Hippocampal formation (tissue), 2 donors: ENCODE measurements around the gene SOX6.

ENCODE experiments used
- DNase-seq, 2 donors: peaks; one replicate each; lab custom pipeline; 2025; lab: John Stamatoyannopoulos, UW

Gene SOX6

DNA sequence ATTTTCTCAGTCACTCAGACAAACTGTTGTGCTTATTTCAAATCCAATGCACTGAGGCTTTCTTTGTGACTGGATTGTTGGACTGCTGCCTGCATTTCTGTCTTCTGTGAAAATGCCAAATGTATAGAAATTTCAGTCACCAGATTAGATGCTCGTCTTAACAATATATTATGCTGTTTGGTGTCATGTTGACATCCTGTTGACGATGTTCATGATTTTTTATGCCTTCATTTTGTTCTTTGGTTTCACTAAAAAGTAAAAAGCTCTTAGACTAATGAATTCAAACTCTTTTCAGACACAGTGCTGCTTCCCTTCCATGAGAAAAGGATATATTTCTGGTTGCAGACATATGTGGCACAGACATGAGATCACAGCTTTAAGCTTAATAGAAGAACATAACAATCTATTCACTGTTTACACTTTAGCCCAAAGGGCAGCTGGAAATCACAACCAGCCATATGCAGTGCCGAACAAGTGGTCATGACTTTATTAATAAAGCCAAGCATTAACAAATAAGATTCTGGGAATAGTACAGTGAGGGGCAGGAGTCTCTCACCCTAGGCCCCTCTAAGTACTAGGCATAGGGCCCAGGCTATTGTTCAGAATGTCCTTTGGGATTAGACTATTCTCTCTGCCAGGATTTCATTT lies 9.4 kb upstream of the SOX6 start:
- DNase-seq, result no peak

DNA sequence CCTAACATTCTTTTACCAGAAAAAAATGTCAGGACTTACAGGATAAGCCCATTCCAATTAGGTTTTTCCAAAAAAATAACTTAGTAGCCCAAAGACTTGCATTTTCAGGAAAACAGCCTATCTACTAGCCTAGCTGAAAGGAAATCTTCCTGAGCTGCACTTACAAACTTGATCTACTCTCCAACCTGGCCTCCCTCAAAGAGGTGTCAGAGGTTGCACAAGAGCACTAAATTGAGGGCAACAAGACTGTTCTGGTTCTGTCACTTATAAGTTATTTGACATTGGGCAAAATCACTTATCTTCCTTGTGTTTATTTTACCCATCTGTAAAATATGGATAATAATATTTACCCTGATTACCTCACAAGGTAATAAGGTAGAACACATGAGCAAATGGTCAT lies 7.9 kb upstream of the SOX6 start:
- no peak for DNase-seq

DNA sequence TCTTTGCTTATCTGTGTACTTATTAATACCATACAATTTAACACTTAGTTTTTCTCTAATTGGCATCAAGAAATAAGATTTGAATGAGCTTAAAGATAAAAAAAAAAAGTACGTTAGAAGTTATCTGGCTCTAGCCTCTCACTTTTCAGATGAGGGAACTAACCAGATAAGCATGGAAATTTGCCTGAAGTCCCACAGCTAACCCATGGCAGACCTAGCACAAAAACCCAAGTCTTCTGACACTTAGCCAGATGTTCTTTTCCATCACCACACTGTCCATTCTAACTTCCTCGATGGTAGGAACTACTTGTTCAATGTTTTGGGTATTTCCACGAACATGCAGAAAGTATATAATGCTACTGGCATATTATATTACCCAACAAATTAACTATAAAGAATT lies 7.4 kb upstream of the SOX6 start:
- DNase-seq, result no peak

DNA sequence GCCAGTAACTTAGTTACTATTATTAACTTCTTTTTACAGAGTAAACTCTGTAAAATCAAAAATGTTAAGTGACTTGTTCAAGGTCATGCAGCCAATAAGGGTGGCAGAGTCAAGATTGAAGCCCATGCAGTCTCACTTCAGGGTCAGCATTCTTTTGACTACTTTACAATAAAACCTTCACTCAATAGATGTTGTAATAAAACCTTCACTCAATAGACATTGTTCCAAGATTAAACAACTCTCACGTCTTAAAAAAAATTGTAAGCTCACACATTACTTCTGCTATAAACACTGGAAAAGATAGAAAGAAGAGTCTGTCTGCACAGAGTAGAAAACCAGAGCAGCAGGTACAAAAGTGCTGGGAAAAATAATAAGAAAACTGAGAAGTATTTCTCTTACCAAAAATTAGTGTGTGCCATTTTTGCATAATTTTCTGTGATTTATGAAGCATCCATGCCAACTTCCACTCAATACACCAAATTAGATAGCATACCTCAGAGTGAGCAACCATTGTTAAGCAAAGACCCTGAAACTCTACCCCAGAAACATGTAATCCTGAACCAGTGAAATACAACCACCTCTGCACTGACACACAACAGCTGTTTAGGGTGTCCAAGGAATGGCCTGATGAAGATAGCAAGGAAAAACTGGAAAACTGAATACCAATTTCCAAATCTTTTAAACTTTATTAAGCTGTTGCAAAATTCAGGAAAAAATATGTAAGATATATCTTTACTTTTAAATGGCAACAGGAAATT lies 4.9 kb upstream of the SOX6 start:
- DNase-seq, result no peak

DNA sequence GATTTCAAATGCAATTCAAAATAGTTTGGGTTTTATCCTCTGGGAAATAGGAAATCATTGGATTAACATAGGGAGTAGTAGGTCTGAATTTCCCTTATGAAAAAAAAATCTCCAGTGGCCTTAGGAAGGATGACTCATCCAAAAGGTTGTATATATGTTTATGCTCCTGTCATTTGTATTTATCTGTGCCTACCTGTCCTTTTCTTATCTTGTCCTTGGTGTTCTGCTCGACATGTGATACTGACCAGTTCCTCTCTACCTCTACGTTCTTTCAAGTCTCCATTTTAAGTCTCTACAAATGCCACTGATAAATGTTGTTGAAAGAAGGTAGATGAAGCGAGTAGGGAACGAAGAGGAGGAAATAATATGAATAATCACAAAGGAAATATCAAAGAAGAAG lies 3.0 kb upstream of the SOX6 start:
- DNase-seq, result no peak

DNA sequence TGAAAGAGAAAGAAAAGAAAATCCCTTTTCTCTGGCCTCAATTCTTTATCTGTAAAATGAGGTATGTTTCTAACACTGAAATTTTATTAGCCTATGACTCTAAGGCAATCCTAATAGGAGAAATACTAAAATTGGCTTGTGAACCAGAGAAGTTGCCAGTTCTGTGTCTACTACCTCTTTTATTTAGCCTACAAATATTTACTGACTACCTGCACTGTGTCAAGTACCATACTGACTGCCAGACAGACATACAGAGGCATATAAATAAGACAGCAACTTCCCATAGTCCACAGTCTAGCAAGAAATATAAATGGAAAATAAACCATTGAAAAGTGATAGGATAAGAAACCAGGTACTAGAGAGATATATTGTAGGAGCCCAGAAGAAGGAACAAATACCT lies 2.4 kb upstream of the SOX6 start:
- DNase-seq, result no peak

DNA sequence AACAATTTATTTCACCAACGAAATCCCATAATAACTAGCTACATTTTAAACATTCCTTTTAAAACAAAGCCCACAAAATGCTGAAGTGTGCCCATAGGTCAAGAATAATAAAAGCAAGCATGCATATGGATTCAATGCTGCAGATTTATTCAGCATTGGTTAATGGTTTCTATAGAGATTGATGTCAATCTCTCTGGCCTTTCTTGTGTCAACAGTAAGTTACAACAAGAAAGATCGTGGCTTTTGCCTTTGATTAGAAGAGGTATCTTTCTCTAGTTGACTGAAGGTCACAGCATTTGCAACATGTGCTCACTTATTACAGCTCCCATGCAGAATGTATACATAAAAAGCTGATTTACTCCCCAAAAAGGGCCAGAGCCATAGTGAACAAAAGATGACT lies 1.4 kb upstream of the SOX6 start:
- DNase-seq, result no peak

DNA sequence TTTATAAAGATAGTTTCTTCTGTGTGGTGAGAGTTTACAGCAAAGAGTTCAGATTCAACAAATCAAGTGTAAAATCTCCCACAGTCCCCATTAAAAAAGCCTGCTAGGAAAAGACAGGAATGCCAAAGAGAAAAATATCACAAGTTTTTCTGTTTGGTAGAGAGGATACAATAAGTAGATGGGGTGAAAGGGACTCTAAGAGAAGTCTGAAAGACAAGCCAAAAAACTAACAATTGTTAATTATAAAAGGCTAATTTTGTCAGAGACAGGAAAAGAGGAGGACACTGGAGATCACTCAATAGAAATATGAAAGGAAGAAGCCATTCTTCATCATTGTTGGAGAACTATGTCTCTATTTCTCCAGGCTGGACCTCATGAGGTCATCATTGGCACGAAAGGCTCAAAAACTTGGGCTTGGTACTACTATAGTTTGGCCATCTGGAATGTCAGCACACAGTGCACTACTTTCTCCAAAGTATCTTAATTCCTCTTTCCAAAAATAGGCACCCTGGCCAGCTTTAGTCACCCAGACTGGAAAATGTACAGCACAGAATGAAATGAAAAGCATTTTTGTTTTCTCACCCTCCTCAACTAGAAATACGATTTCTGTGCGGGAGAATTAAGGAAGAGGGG lies 531 bp upstream of the SOX6 start:
- peak in 1 of 2 donors; percentile 6 for DNase-seq

DNA sequence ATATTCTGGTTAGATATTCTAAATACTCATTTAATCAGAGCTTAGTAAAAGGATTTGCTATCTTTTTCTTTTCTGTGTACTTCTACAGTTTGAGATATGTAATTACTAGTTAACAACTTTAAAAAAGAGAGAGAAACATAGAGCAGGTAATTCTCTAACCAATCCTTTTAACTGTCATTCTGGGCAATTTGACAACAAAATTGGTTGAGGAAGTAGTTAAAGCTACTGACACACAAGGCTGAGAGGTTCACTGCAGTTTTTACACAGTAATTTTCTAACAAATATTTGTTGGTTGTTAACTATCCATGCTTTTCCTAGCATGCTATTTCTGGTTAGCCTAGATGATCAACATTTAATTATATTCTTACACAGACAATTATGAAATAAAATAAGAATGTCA lies 3.6 kb downstream of the SOX6 start:
- DNase-seq, result no peak

DNA sequence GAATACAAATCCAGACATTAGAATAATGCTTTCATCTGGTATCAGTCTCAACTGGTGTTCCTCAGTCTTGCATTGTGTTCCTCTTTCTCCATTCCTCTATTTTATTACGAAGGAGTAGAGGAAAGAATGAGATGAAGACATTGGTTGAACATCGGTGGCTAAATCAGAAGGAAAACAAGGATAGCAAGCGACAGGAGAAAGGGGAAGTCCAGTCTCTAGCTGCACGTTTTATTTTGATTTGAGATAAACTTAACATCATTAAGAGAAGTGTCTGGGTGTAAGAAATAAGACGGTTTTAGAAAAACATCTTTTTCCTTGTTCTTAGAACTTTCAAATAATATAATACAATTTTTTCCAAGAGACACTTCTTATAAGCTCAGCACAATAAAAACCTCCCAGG lies 6.2 kb downstream of the SOX6 start:
- no peak for DNase-seq

DNA sequence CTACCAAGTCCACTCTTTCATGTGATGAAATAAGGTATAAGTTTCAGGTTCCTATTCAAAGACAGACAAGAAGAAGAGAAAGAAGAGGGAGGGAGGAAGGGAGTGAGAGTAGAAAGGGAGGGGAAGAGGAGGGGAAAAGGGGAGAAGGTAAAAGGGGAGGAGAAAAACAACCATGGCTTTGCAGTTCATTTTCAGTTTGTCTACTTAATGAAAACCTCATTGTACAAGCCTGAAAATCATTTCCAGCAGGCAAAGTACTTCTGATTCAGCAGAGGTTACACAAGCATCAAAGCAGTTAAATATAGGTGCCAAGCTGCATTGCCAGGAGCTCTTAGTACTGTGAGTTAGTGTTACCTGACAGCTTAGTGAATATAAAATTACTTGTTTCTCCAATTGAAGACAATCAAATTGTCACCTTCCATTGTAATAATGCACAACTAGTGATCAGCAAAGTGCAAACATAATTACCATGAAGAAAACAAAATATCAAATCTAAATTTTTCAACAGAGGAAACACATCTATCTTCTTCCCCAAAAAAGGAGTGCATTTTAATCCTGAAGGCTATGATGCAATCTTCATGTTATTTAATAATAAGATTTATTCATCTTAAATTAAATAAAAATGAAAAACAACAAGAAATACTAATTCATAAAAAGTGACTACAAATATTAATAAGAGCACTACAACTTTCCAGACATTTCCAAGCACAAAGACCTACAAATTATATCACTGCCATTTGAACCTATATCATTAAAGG lies 8.2 kb downstream of the SOX6 start:
- DNase-seq, result no peak

DNA sequence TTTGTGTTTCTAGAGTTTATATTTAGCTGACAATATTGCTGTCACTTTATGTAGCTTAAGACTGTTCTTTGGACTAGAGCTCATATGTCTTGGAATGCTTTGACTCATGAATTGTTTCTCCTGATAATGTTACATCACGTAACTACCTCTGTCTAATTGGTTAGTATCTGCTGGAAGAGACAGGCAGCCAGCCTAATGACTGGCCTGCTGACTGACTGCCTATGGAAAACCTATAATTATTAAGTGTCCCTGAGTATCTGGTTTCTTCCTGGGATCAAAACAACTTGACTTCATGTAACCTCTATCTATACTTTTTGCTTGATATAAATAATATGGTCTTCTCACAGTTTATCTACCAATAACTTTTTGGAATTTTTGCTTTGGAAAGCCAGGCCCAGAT lies 9.4 kb downstream of the SOX6 start:
- DNase-seq, result no peak

DNA sequence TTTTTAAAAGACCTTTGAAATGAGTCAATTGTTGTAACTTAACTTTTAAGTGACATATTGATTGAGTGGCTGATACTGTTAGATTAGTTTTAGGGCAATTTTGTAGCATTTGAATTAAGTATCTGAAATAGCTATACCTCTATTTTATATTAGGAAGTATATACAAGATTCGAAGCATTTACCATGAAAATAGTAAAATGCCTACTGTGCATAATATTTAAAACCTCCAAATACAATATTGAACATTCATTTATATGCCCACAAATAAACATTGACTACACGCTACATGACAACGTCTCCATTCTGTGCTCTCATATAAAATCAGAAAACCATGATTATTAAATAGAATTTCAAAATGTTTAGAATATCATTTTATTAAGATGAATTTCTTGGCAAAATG lies 14.5 kb downstream of the SOX6 start:
- DNase-seq, result no peak

DNA sequence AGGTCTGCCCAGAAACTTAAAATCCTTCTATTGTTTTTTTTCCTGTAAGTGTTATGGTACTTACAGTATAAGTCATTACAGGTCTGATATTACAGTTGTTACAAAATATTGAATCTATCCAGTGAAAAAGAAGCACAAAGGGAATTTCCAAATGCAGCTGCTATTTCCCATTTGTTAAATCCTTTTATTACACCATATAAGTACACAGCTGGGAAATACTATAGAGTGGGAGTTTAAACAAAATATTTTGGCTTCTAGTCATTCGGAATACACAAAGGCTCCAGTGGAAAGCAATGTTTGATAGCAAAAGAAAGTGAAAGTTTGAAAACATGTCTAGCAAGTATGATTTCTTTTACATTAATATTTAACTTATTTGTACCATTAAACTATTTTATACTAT lies 18.0 kb downstream of the SOX6 start:
- DNase-seq, result no peak

DNA sequence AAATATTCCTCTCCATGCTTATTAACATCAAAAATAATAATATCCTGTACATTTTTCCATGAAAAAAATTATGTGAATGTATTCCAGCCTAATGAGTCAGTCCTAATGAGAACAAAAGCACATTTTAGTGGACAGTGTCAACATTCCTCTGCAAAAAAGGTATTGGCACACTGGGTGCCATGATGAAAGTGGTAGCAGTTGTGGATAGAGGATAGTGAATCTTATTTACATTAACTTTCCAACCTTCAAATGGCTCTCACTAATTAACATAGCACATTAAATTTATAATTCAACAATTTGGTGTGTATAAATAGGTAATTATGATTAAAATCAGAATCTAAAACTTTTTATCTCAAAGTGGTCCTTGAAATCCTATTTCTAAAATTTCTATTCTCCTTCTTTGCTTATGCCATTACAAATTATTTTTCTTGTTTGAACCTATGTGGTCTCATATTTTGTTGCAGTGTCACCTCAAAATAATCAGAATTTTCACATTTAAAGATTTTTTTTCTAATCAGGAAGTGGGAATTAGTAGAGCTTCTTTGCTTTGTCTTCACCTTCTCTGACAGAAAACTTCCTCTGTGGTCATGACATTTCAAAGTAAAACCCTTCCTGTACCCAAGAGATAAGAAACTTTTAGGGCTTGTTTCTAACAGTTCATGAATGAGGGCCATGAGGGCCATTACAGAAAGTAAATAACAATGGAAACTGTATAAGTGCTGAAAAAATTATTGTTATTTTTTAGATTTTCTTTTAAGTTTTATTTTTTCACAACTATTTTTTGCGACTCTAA lies 18.7 kb downstream of the SOX6 start:
- no peak for DNase-seq

DNA sequence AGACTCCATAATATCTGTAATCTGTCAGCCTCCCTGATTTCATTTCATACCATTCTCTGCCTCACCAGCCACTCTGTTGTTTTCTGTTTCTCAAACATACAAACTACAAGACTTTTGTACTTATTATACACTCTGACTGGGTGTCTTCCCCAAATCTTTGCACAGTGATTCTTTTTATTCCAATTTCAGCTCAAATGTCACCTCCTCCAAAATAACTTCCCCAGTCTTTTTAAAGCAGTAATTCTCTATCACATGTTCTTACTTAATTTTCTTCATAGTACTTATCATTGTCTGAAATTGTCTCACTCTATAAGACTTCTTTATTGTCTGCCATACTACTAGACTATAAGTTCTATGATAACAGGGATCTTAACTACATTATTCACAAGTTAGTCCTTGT lies 19.6 kb downstream of the SOX6 start:
- no peak for DNase-seq

DNA sequence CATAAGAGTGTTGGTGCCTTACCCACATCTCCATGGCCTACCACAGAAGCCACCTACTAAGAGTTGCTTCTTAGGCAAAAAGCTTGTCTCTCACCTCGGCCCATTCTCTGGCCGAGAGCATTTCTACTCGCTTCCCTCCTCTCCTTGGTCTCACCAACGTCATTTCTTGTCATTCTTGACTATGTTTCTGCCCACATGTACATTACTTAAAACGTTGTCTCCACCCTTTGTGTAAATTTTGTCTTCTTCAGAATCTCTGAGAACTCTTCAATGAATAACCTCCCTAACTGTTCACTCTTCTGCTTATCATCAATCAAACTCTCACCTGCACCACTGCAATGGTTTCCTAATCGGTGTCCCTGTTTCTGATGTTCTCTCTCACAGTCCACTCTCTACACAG lies 20.1 kb downstream of the SOX6 start:
- no peak for DNase-seq

DNA sequence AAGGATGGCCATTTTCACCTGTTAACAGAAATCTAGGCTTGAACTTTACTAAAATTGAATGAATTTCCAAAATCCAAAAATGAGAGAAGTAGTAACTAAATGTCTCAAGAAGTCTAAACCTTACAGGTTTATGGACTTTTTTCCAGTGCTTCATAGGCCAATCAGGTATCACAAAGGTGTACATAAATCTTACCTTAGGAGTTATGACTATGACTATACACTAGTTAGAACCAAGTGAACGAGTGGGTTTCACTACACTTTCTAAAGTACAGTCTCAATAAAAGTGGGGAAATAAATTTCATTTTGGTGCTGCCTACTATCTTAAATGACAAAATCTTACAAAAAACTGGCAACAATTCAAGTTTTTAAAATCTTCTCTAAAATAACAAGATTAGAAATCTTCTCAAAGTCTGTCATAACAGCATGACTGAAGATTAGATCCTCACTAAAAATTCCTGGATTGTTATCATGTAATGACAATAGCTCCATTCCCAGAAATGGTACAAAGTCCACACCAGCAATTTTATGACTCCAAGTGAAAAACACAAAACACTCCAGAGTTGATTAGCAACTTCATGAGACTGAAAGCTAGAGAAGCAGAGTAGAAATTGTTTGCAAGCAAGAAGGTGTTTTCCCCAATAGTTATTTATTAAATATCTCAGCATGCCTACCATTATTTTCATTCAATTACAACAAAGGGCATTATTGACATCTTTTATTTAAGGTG lies 20.9 kb downstream of the SOX6 start:
- DNase-seq, result no peak

DNA sequence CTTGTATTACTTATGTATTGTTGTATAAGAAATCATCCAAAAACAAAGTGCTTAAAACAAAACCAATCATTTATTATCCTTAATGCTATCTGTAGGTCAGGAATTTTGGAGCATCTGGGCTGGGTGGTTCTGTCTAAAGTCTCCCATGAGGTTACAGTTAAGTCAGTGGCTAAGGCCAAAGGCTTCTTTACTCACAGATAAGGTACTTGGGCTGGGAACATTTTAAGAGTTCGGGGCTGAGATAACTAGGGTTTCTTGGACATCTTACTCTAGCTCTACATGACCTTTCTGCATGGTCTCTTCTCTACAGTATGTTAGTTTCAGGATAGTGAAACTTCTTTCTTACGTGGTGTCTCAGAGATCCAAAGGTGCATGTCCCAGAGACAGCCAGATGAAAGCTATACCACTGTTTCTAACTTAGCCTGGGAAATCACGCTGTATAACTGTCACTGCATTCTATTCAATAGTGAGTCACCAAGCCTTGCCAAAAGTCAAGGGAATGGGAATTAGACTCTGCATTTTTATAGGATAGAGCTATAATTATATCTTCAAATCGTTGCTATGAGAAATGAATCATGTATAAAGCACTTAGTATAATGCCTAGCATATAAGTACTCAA lies 29.6 kb downstream of the SOX6 start:
- DNase-seq, result no peak

DNA sequence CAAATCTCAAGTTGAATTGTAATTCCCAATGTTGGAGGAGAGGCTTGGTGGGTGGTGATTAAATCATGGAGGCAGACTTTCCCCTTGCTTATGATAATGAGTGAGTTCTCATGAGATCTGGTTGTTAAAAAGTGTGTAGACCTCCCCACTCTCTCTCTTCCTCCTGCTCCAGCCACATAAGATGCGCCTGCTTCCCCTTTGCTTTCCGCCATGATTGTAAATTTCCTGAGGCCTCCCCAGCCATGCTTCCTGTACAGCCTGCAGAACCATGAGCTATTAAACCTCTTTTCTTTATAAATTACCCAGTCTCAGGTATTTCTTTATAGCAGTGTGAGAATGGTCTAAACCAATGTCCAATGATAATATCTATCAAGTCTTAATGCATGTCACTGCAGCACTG lies 34.2 kb downstream of the SOX6 start:
- no peak for DNase-seq

DNA sequence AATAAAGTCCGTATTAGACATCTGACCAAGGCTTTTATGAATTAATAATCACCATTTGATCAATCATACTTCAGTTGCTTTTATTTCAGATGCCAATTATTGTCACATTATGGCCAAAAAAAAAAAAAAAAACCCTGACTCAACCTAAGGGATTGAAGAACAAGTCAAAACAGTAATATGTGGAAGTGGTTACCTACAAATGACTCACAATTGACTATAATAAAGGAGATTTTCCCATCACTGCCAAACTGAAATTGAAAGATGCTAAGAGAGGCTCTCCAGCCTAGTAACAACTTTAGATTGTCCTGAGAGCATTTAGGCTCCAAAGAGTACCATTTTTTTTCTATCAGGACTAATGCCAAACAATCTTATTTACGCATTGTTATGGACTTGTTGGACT lies 35.2 kb downstream of the SOX6 start:
- DNase-seq, result no peak
